GF-D8 (cell line): ENCODE measurements around the gene NCAPD3.

Experiments used
- DNase-seq: peaks from one replicate; lab custom pipeline; 2025; lab: John Stamatoyannopoulos, UW

Gene NCAPD3

DNA sequence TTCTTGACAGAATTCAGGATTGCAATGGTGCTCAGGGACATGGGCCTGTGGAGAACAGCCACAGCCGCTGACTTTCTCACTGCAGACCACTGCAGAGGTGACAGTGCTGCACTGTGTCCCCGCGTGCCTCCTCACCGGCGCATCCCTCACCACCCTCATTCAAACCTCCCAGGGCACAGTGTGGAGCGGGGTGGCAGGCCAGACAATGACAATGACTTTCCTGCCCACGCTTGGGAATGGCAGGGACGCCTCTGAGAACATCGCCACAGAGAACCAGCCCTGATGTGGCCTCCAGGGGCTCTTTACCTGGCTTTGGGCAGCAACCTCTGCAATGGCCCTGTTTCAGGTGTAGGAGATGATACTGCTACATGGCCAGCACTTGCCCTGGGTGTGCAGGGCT, 65.7 kb downstream of the NCAPD3 start:
- no peak for DNase-seq

- no peak for DNase-seq
Measured at GRCh38 chr11:134157451-134157850, 66.3 kb downstream of the NCAPD3 start.

GRCh38 chr11:134155946-134156865, 67.6 kb downstream of the NCAPD3 start:
- DNase-seq: no peak

DNA sequence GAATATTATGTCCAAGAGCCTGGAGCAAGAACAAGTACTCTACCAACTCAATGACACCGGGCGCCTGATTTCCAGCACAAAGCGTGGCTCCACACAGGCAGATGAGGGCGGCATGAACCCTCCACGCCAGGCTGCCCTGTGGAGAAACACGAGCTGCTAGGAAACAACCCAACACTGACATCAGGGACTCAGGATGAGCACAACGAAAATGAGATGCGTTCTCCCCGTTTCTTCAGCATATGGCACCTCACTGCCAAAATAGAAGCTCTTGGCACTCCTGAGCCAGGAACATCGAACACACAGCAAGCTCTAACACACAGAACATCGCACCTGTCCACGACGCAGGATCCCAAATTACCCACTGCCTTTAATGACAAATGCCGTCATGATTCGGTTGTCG, 68.3 kb downstream of the NCAPD3 start:
- DNase-seq: no peak

- DNase-seq: no peak
Measured at GRCh38 chr11:134154441-134154840, 69.3 kb downstream of the NCAPD3 start.

- DNase-seq: no peak
Measured at GRCh38 chr11:134153147-134153905, 70.4 kb downstream of the NCAPD3 start.

DNA sequence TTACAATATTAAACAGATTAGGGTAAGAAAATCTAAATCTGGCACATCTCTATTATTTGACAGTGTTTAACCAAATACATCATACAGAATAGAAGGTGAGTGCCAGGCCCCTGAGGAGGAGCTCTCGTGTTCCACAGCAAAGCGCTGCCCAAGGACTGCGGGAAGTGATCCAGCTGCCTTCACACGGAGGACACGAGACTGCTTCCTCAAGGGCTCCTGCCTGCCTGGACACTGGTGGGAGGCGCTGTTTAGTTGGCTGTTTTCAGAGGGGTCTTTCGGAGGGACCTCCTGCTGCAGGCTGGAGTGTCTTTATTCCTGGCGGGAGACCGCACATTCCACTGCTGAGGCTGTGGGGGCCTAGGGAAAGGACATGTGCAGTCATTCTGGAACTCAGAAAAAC, 71.1 kb downstream of the NCAPD3 start:
- no peak for DNase-seq

- no peak for DNase-seq
Measured at GRCh38 chr11:134151083-134151747, 72.6 kb downstream of the NCAPD3 start.

GRCh38 chr11:134150195-134150903, 73.4 kb downstream of the NCAPD3 start:
- no peak for DNase-seq

DNA sequence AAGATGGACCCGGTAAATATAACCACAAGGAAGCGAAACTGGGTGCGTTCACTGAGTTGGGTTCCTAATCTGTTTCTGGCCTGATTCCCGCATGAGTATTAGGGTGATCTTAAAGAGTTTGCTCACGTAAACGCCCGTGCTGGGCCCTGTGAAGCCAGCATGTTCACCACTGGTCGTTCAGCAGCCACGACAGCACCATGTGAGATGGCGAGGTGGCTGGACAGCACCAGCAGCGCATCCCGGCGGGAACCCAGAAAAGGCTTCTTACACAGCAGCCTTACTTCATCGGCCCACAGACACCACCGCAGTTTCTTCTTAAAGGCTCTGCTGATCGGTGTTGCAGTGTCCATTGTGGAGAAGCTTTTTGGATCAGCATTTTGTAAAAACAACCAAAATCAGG, 74.4 kb downstream of the NCAPD3 start:
- DNase-seq: no peak

GRCh38 chr11:134146598-134146997, 77.2 kb downstream of the NCAPD3 start:
- DNase-seq: no peak

DNA sequence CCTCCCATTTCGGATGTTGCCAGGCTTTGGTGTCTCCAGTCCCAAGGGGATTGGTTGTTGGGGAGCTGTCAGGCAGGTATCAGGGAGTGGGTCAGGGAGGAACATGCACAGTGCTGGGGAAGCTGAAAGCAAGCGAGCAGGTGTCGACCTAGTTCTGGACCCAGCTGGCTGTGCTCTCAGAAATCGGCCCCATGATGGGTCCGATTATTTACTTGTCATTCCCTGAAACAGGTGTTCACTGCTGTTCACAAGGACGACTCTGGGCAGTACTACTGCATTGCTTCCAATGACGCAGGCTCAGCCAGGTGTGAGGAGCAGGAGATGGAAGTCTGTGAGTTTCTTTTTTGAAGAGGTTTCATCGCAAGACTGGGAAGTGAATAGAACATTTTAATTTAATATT, 78.1 kb downstream of the NCAPD3 start:
- no peak for DNase-seq

DNA sequence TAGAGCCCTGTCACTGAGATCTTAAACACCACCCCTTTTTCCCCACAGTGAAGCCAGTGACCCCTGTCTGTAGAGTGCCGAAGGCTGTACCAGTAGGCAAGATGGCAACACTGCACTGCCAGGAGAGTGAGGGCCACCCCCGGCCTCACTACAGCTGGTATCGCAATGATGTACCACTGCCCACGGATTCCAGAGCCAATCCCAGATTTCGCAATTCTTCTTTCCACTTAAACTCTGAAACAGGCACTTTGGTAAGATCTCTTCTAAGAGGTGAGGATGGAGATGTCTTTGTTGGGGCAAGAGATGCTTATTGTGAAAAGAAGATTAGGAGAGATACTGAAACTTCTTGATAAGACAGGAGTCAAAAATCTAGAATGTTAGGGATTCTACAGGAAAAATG, 79.0 kb downstream of the NCAPD3 start:
- no peak for DNase-seq

DNA sequence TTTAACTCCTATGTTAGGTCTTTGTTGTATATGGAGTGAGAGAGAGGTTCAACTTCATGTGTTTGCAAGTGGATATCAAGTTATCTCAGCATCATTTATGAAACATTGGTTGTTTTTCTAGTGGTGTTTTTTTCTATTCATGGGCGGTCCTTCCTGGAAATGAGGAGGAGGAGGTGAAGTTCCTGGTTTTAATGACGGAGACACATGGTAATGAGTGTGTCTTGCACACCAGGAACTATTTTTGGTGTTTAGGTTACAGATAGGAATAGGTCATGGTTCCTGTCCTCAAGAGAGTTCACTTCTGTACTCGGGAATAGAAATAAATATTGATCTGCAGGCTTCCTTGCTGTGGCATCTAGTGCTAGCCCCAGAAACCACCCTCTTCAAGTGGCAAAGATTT, 80.0 kb downstream of the NCAPD3 start:
- DNase-seq: no peak

- DNase-seq: no peak
Measured at GRCh38 chr11:134142536-134142935, 81.2 kb downstream of the NCAPD3 start.

DNA sequence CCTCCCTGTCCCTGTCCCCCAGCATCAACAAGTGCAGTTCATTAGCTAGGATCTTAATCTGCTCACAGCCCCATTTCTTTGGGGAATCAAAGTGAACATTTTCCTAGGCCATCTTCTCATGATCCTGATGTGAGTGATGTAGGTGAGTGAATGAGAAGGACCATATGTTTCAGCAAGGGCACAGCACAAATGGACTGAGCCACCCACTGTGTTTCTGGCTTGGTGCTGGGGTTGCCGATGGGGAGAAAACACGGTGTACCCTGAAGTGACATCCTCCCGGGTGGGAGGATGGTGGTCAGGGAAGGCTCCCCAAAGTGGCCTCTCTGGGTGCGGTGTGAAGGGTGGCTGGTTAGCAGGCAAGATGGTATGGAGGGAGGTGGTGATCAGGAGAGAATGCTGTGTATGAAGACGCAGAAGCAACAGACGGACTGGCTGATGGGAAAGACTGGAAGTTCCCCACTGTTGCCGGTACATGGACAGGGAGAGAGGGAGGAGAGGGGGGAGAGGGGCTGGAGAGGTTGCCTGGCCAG, 82.7 kb downstream of the NCAPD3 start:
- DNase-seq: no peak

DNA sequence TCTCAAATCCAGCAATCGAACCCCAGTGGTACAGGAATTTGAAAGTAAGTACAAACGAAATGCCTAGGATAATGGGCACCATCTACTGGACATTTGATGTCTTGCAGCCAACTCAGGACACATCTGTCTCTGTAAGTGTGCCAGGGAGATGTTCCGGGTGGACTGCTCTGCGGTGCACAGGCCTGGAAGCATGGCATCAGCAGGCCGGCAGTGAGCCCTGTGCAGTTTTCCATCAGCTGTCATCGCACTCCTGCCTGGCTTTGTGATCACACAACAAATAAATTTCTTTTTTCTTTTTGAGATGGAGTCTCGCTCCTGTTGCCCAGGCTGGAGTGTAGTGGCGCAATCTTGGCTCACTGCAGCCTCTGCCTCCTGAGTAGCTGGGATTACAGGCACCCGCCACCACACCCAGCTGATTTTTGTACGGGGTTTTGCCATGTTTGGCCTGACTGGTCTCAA, 83.9 kb downstream of the NCAPD3 start:
- DNase-seq: peak; percentile 77

DNA sequence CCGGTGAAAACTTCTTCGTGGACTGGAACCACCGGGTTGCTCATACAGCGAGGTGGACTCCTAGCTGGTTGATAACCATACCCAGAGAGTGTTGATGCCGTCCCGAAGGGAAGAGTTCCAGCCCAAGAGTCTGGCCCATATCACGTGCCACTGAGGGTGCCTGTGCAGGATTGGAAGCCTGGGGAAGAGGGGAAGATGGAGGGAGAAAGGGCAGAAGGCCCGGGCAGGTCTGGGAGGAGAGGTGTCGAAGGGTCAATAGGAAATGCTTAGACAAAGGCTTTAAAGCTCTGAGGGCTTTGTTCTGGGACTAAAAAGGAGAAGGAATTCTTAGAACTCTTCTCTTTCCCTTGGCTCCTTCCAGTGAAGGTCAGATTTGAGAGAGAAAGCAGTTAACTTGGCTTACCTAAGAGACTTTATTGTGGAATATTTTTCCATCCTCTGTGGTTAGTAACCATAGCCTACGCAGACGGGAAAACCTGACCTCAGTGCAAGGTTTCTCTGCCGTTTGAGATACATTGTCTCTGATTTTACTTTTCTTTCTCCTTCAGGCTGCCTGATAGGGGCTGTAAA, 84.4 kb downstream of the NCAPD3 start:
- no peak for DNase-seq

GRCh38 chr11:134138376-134138775, 85.4 kb downstream of the NCAPD3 start:
- no peak for DNase-seq

DNA sequence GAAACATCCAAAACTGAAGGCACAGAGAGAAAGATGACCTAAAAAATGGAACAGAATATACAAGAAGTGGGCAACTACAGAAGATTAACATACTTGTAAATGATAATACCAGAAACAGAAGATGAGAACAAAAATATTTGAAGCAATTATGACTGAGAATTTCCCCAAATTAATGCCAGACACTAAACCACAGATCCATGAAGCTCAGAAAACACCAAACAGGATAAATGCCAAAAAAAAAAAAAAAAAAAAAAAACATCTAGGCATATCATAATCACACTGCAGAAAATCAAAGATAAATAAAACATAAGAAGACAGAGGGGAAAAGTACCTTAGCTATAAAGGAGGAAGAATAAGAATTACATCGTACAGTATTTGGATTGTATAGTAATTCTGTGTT, 89.6 kb downstream of the NCAPD3 start:
- no peak for DNase-seq

- DNase-seq: no peak
Measured at GRCh38 chr11:134132808-134133207, 91.0 kb downstream of the NCAPD3 start.
